ENCODE data around the gene PLEKHM3. TPM values are rescaled to one million over a fixed set of nuclear protein-coding genes. Genes with fewer than 3 reads are reported as not detected.
A peak's percentile ranks its signal among the peaks of the same experiment; 100 is the strongest.

PLEKHM3 gene
- total RNA-seq, 1 donor from 2014 or later: 6.8 TPM

- H3K36me3 Mint-ChIP-seq (ENCODE audit: low read depth): no peaks in the 10 kb centered on the region
- TF ChIP-seq CTCF (conservative IDR thresholded peaks at IDR 0.05): no peak
- H3K27me3 Mint-ChIP-seq (ENCODE audit: low read depth): no peaks in the 10 kb centered on the region
- H3K9me3 Mint-ChIP-seq: no peaks in the 10 kb centered on the region
- no peaks in the 10 kb centered on the region for H3K4me1 Mint-ChIP-seq
- no peak overlapping the region for H3K4me3 Mint-ChIP-seq
- DNase-seq (ENCODE audit: low read depth, low spot score): no peak
- no peak overlapping the region for H3K27ac Mint-ChIP-seq (ENCODE audit: unreplicated experiment)
These were observed 196.8 kb downstream of the PLEKHM3 start for GRCh38 chr2:207828361-207829057.

DNA sequence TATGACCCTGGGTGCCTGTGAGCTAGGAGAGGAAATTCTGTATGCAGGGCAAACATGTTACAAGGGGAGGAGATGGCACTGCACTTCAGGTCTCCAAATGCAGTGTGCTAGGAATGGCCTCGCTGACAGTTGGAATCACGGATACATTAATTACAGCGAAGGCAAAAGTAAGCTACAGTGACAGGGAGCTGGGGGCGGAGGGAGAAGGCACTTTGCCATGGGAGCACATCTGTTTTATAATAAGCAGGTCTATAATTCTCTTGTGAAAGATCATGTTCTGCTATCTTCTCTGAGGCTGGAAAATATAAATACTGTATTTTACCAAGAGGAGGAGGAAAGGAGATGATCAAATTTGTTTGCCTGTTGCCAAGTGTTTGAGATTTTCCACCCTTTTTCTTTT is 199.3 kb downstream of the PLEKHM3 start:
- Mint-ChIP-seq H3K9me3 (no peaks in the 10 kb centered on the region), H3K4me1 (no peaks in the 10 kb centered on the region), H3K27ac (ENCODE audit: unreplicated experiment) (peak overlapping the region; percentile 82), H3K27me3 (ENCODE audit: low read depth) (no peaks in the 10 kb centered on the region), H3K4me3 (no peak overlapping the region), H3K36me3 (ENCODE audit: low read depth) (no peaks in the 10 kb centered on the region)
- no peak for DNase-seq (ENCODE audit: low read depth, low spot score)
- TF ChIP-seq CTCF (conservative IDR thresholded peaks at IDR 0.05): no peak

GRCh38 chr2:207825045-207825954 is 200.0 kb downstream of the PLEKHM3 start:
- H3K4me1 Mint-ChIP-seq: no peaks in the 10 kb centered on the region
- no peaks in the 10 kb centered on the region for H3K27me3 Mint-ChIP-seq (ENCODE audit: low read depth)
- peak overlapping the region; percentile 82 for H3K27ac Mint-ChIP-seq (ENCODE audit: unreplicated experiment)
- no peak for TF ChIP-seq CTCF (conservative IDR thresholded peaks at IDR 0.05)
- no peak for DNase-seq (ENCODE audit: low read depth, low spot score)
- H3K4me3 Mint-ChIP-seq: no peak overlapping the region
- H3K36me3 Mint-ChIP-seq (ENCODE audit: low read depth): no peaks in the 10 kb centered on the region
- no peaks in the 10 kb centered on the region for H3K9me3 Mint-ChIP-seq

DNA sequence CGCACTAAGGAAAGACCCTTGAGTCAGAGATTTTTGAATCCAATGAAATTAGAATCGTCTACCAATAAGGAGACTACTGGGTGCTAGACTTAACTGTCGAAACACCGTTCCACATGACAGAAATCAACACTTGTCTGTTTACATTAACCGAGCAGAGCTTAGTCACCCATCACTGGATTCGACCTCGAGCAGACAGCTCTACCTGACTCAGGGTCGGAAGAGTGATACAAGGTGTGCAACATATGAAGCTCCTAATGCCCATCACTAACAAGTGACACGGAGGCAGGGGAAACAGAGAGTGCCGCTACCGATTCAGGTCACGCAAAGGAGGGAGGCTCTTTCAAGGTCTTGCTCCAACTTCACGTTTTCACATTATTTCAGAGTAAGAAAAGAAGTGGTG is 201.5 kb downstream of the PLEKHM3 start:
- TF ChIP-seq CTCF (conservative IDR thresholded peaks at IDR 0.05): no peak
- no peak overlapping the region for H3K27ac Mint-ChIP-seq (ENCODE audit: unreplicated experiment)
- H3K9me3 Mint-ChIP-seq: no peaks in the 10 kb centered on the region
- no peaks in the 10 kb centered on the region for H3K36me3 Mint-ChIP-seq (ENCODE audit: low read depth)
- H3K4me1 Mint-ChIP-seq: no peaks in the 10 kb centered on the region
- no peak overlapping the region for H3K4me3 Mint-ChIP-seq
- DNase-seq (ENCODE audit: low read depth, low spot score): no peak
- no peaks in the 10 kb centered on the region for H3K27me3 Mint-ChIP-seq (ENCODE audit: low read depth)

GRCh38 chr2:207819839-207820784 is 205.2 kb downstream of the PLEKHM3 start:
- H3K36me3 Mint-ChIP-seq (ENCODE audit: low read depth): no peaks in the 10 kb centered on the region
- H3K4me3 Mint-ChIP-seq: no peak overlapping the region
- DNase-seq (ENCODE audit: low read depth, low spot score): no peak
- no peak overlapping the region for H3K27ac Mint-ChIP-seq (ENCODE audit: unreplicated experiment)
- H3K4me1 Mint-ChIP-seq: peaks cover 3% of the 10 kb centered on the region
- no peaks in the 10 kb centered on the region for H3K9me3 Mint-ChIP-seq
- peaks cover 3% of the 10 kb centered on the region for H3K27me3 Mint-ChIP-seq (ENCODE audit: low read depth)
- TF ChIP-seq CTCF (conservative IDR thresholded peaks at IDR 0.05): no peak

Measured in neural crest cell (in vitro differentiated cells).